EL (cell line): ENCODE measurements around the gene KIFC1.
A peak's percentile ranks its signal among the peaks of the same experiment; 100 is the strongest.

Experiments used
- DNase-seq: peaks from one replicate; pipeline ENCODE4 v3.0.0-alpha.2; 2016

Gene KIFC1

DNA sequence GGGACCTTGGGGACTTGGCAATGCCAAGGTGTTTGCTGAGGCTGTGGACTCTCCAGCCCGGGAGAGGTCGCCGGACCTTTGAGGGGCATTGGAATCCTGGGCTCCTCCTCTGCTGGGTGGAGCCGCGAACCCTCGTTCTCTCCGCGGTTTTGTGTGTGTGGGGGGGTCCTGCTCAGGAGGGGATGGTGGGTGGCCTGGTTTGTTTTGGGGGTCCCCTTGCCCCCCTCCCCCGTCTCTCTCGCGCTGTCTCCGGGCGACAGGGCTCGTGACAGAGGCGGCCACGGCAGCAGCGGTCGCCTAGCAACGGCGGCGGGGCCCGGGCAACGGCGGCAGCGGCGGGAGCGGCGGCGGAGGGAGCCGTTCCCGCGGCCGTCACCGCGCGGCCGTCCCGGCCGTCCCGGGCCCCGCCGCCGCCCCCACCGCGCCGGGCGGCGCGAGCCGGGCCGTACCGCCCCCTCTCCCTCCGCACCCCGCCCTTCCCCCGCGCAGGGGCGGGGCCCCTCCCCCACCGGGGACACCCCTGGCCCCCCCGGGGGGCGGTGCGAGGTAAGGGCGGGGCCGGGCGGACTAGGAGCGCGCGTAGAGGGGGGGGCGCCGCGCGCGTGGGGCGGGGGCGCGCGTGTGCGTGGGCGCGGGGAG, 36.1 kb downstream of the KIFC1 start:
- DNase-seq = peak; percentile 26

DNA sequence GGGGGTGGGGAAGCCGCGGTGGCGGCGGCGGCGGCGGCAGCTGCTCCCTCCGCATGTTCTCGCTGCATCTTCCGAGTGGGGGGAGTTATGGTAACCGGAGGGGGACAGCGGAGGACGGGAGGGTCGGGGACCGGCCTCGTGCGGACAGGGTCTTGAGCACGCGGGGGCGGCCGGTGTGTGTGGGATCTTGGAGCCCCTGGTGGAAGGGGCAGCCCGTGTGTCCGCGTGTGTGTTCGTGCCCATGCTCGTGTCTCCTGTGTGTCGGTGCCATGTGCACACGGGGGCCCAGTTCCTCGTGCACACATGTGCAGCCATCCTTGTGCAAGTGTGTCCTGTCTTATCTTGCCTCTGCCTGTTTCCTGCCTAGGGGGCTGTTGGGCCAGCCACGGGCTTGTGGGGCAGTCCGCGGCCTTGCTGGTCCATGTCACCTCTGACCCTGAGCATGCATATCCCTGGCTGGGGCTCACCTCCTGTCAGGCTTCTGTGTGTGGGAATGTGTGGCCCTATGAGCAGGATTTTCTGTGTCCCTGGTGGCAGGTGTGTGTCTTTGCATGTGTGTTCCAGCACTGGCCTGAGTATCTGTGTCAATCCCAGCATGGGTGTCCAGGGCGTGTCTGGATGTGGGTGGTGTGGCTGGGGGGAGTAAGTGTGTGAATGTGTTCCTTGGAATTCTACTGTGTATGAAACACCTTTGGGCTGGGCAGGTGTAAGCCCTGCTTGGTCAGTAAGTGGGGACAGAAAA, 36.8 kb downstream of the KIFC1 start:
- DNase-seq = peak; percentile 48

DNA sequence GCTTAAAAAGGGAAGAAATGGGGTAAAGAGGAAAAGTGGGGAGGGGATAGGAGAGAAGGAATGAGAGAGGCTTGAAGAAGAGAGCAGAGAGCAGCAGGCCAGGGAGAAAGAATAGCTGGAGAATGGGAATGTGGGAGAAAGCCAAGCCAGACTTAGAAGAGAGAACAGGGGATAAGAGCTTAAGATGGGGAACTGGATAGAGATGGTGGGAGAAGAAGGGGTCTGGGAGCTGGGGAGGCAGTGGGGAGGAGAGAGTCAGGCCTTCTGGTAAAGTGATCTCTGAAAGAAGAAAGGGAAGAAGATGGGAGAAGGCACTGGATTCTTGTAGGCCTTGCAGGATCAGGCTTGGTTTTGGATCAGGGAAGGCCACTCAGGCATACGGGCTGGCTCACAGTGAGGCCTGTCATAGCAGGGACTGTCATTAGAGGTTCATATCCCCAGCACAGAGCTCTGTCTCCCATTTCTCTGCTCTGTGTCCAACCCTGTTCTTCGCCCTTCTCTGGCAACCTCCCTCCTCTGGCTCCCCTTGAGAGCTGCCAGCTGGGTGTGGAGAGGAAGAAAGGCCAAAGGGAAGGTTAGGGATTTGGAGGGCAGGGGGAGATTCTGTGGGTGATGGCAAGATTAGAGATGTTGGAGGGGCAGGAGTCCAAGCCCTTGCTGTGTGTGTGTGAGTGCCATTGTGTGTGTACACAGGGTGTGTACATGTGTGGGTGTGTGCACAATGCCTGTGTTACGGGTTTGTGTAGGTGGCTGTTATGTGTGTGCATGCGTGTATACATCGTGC, 37.5 kb downstream of the KIFC1 start:
- no peak for DNase-seq

DNA sequence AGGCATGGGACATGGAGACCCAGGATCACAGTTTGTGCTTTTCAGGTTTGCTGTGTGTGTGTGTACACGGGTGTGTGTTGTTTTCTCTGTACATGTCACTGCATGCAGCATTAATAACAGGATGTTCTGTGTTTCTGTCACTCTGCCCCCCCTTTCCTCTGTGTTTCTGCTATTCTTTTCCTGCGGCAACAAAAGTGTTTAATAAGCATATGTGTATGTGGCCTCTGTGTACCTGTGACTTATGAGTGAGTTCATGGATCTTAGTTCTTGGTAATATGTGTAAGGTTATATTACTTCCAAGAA, 38.1 kb downstream of the KIFC1 start:
- DNase-seq = no peak

DNA sequence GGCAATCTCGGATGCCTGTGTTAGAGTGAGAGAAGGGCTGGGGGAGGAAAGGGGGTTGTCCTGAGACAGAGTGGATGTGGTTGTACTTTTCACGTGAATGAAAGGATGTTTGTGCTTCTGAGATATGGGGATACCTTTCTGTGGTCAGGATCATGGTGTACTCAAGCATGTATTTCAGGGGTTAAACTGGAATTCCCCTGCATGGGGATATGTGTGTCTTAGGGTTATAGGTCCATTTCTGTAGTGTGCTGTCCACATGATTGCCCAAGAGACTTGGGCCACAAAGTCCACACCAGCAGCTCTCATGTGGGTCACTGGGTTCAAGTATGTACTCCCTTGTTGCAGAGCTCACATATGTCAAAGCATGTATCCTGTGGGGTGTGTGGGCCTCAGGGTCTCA, 38.7 kb downstream of the KIFC1 start:
- no peak for DNase-seq

DNA sequence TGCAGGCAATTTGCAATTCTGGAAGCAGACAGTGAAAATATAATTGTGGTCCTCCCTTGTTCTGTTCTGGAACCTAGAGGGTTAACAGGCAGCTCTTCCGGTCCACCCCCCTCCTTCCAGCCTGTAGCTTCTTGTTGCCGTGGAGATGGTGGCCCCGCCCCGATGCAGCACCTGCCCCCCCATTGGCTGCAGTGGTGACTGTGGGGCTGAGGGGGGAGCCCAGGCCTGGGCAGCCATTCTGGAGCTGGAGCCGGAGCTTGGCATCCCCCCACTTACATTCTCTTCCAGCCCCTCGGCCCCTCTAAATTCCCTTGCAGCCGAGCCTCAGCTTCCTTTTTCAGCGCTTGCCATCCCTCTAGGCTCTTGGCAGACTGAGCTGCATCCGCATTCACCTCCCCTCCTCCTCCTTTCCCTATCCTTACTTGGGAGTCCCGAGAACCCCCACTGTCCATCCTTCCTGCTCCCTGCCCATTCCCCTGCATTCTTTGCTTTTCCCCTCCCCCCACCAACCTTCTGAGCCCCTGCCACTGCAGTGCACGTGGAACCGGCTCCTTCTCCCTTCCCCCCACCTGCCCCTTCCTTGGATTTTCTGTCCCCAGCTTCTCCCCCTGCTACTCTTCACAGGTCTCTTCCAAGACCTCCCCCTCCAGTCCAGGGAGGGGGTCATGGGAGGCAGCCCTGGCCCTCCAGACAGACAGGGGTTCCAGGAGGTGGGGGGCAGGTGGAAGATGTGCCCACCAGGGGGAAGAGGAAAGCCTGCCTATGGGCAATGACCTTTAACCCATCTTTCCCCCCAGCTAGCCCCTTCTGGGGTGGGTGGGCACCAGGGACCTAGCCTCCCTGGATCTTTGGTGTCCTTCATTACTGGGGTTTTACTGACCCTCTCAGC, 39.6 kb downstream of the KIFC1 start:
- DNase-seq = peak; percentile 64

DNA sequence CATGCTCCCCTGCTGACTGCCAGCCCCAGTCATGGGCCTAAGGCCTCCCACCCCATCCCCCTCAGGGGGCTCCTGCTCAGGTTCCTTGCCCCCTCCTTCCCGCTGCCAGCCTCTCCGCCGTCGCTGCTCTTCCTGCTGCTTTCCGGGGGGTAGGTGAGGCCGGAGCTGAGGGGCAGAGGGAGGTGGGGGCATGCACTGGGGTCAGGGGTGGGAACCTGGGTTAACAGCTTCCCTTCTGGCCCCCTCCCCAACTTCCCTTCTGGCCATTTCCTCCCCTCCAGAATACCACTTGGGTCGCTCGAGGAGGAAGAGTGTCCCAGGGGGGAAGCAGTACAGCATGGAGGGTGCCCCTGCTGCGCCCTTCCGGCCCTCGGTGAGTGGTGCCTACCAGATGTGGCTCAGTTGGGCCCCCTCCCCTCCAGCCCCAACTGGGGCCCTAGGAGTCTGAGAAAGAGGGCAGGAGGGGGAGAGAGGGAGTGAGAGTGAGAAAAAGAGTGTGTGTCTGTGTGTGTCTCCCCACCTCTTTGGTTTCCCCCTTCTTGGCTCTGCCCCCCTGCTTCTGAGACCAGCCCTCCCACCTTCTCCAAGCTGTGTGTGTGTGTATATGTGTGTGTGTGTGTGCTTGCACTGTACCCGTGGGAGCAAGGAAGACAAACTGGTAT, 40.4 kb downstream of the KIFC1 start:
- DNase-seq = no peak

DNA sequence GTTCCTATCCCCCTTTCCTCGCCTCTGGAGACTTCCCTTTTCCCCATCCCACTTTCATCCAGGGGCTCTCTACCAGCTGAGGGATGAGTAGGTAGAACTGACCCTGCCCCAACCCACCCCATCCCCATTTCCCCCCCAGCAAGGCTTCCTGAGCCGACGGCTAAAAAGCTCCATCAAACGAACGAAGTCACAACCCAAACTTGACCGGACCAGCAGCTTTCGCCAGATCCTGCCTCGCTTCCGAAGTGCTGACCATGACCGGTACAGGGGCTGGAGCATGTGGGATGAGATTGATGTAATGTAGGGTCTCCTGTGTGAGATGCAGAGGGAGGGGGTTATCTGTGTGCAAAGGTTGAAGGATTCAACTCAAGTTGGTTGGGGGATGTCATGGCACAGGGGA, 40.9 kb downstream of the KIFC1 start:
- DNase-seq = no peak

DNA sequence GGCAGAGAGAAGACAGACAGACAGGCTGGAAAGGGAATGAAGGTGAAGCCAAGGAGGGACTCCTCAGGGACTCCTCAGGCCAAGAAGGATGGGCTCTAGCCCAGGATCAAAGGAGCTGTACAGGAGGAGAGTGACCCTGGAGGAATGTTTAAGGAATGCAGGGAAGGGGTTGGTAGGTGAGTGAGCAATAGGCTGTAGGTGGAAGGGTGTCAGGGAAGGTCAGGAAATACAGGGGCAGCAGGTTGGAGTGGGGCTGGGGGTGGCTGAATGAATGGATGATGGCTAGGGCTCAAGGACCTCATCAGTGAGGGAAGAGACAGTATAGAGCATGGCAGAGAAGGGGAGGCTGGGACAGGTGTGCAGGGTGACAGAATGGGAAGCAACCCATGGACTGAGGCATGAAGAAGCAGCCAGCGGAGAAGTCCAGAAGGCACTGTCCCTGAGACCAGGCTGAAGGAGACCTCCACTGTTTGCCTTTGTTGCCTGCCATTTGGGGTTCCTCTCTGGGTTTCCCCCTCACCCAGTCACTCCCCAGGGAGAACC, 41.4 kb downstream of the KIFC1 start:
- DNase-seq = no peak

DNA sequence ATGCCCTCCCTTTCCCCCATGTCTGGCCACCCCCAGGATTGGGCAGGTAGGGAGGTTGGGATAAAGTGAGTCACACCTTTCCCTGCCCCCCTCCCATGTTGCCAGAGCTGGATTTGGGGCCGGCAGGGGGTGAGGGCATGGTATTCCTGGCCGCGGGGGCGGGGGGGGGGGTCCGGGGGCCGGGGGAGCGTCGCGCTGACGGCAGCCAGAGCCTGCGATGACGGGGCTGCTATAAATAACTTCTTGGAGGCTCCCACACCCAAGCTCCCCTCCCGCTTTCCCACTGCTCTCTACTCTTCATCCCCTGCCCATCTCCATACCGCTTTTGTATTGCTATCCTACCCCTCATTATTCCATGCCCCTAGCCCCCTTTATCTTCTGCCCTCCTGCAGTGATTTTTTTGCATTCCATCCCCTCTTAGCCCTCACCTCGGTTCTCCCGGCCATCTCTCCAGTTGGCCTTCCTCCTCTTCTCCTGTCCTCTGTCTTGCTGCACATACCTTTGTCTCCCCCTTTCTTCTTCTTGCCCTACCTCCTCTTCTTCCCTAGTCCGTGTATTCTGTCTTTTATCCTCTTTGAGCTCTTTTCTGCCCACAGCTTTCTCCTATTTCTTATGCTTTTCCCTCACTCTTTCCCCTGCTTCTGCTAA, 42.0 kb downstream of the KIFC1 start:
- no peak for DNase-seq

DNA sequence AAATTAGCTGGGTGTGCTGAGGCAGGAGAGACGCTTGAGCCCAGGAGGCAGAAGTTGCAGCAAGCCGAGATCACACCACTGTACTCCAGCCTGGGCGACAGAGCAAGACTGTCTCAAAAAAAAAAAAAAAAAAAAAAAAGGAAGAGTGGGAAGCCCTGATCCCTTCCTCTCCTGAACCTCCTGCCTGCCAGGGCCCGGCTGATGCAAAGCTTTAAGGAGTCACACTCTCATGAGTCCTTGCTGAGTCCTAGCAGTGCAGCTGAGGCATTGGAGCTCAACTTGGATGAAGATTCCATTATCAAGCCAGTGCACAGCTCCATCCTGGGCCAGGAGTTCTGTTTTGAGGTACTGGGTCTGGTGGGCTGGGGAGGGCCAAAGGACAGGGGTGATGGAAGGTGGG, 43.3 kb downstream of the KIFC1 start:
- no peak for DNase-seq

DNA sequence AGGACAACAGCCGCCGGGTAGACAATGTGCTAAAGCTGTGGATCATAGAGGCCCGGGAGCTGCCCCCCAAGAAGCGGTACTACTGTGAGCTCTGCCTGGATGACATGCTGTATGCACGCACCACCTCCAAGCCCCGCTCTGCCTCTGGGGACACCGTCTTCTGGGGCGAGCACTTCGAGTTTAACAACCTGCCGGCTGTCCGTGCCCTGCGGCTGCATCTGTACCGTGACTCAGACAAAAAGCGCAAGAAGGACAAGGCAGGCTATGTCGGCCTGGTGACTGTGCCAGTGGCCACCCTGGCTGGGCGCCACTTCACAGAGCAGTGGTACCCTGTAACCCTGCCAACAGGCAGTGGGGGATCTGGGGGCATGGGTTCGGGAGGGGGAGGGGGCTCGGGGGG, 46.0 kb downstream of the KIFC1 start:
- DNase-seq = no peak

DNA sequence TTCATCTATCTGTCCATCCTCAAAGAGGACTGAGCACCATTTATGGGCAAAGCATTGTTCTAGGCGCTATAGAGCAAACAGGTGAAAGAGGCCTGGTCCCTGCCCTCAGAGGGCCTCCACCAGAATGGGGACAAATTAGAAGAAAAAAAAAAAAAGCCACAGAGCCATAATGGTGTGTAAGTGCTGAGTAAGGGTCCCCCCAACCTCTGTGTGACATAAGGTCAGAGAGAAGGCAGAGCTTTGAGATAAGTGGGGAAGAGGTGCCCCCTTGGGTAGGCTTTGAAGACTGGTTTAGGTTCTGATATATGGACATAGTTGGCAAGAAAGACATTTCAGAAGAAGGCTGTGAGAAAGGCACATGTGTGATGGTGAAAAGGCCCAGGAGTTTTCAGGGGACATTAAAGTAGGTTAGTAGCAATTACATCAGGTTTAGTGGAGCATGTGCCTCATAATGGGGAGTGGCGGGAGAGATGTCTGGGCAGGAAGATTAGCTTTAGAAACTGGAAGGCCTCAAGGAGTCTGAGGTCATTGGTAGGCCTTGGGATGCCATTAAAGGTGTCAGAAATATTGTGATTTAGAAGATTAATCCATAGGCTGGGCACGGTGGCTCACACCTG, 47.5 kb downstream of the KIFC1 start:
- DNase-seq = no peak

DNA sequence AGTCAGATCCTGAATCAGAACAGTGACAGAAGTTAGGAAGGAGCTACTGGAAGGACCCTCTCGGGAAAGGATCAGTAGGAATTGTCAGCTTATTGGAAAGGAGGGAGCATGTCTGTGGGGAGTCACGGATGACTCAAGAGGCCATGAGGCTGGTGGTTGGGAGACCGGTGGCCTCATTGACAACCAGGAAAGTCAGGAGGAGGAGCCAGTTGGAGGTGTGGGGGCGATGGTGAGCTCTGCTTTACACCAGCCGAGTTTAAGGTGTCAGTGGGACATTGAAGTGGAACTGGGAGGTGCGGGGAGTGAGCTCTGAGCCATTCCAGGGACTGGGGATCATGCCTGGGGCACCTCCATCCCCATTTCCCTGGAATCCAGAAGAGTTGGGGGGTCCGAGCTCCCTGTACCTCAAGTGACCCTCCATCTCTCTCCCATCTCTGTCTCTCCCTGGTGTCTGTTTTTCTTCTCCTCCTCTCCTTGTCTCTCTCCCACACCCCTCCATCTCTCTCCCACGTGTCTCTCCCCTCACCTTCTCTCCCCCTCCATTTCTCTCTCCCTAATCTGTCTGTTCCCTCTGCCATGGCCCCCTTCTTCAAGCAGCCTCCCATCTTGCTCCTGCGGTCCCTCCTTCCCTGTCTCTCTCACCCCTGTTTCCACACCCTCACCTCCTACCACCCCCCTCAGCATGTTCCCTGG, 48.5 kb downstream of the KIFC1 start:
- DNase-seq = no peak

DNA sequence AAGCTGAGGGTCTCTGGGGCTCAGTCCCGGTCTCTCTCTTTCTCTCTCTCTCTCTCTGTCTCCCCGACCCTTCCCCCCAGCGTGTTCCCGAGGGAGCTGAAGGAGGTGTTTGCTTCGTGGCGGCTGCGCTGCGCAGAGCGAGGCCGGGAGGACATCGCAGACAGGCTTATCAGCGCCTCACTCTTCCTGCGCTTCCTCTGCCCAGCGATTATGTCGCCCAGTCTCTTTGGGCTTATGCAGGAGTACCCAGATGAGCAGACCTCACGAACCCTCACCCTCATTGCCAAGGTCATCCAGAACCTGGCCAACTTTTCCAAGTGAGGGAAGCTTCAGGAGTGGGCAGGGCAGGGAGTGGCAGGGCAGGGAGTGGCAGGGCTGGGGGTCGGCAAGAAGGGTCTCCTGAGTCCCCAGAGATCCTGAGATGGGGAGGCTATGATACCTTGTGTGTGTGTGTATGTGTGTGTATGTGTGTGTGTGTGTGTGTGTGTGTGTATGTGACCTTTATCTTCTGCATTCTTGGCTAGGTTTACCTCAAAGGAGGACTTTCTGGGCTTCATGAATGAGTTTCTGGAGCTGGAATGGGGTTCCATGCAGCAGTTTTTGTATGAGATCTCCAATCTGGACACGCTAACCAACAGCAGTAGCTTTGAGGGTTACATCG, 49.2 kb downstream of the KIFC1 start:
- DNase-seq = no peak

DNA sequence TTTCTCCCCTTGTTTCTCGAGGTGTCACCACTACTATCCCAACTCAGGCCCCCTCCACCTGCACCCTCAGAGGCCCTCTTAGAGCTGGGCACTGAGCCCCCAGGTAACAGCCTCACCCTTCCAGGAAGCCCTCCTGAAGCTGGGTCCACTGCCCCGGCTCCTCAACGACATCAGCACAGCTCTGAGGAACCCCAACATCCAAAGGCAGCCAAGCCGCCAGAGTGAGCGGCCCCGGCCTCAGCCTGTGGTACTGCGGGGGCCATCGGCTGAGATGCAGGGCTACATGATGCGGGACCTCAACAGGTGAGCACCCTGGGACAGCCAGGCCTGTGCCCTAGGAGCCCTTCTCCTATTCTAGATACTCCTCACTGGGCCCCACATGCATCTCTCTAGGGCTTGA, 49.8 kb downstream of the KIFC1 start:
- DNase-seq = no peak

DNA sequence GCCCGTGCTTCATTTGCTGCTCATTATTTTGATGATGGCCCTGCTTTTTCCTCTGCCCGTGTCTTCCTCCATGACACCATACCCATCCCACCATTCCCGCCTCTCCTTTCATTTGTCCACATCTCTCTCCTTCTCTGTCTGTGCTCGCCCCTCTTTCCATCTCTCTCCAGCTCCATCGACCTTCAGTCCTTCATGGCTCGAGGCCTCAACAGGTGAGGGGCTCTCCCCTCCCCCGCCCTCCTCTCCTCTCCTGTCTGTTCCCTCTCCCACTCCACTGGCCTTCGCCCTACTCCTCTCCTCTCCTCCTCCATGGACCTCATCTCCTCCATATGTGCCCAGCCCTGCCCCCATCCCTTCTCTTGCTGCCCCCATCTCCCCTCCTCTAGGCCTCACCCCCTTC, 50.7 kb downstream of the KIFC1 start:
- no peak for DNase-seq

DNA sequence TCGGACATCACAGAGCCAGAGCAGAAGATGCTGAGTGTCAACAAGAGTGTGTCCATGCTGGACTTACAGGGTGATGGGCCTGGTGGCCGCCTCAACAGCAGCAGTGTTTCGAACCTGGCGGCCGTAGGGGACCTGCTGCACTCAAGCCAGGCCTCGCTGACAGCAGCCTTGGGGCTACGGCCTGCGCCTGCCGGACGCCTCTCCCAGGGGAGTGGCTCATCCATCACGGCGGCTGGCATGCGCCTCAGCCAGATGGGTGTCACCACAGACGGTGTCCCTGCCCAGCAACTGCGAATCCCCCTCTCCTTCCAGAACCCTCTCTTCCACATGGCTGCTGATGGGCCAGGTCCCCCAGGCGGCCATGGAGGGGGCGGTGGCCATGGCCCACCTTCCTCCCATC, 51.4 kb downstream of the KIFC1 start:
- DNase-seq = no peak

DNA sequence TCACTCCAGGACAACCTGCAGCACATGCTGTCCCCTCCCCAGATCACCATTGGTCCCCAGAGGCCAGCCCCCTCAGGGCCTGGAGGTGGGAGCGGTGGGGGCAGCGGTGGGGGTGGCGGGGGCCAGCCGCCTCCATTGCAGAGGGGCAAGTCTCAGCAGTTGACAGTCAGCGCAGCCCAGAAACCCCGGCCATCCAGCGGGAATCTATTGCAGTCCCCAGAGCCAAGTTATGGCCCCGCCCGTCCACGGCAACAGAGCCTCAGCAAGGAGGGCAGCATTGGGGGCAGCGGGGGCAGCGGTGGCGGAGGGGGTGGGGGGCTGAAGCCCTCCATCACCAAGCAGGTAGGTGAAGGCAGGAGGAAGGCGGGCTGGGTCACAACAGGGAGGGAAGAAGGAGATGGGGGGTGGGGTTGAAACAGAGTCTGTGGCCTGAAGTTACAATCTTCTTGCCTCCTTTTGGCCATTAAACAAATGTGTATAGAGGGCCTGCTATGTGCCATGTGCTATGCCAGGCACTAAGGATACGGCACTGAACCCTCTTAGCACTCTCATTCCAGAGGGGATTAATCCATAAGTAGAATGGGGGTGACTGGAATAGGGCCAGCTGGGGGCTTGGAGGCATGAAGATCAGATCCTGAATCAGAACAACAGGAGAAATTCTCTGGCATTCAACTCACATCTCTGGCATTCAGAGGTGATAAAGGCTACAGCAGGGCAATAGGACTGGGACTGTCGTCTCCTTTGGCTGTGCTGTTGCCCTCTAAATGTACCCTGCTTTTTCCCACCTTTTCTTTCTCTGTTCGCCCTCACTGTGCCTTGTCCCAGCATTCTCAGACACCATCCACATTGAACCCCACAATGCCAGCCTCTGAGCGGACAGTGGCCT, 52.2 kb downstream of the KIFC1 start:
- DNase-seq = no peak
